NCI-H748 (cell line): Measurements from ENCODE around the gene COG4.

ENCODE experiments used
- DNase-seq: peaks from one replicate; lab custom pipeline; 2025; ENCODE audit not compliant: unreplicated experiment; lab: John Stamatoyannopoulos, UW

COG4 gene

GRCh38 chr16:70527315-70527996, 4.1 kb upstream of the COG4 start:
- no peak for DNase-seq

- no peak for DNase-seq
Observed at GRCh38 chr16:70526403-70526802, 3.0 kb upstream of the COG4 start.

GRCh38 chr16:70524399-70524825, 1.1 kb upstream of the COG4 start:
- DNase-seq: peak; percentile 11

GRCh38 chr16:70523743-70524398, 517 bp upstream of the COG4 start, which contains the start of gene SF3B3:
Gene SF3B3, plus strand, starts transcription at chr16:70523816. Its CDS starts 2,841 bp downstream, at chr16:70526657.
- peak; percentile 78 for DNase-seq

- no peak for DNase-seq
Observed at GRCh38 chr16:70522216-70523075, 908 bp downstream of the COG4 start.

- DNase-seq: no peak
Observed at GRCh38 chr16:70520612-70521297, 2.6 kb downstream of the COG4 start.

GRCh38 chr16:70512456-70512855, 10.9 kb downstream of the COG4 start:
- DNase-seq: no peak

- no peak for DNase-seq
Observed at GRCh38 chr16:70511833-70512232, 11.5 kb downstream of the COG4 start.

GRCh38 chr16:70510216-70510615, 13.1 kb downstream of the COG4 start:
- DNase-seq: no peak

GRCh38 chr16:70508752-70509151, 14.6 kb downstream of the COG4 start:
- DNase-seq: no peak

GRCh38 chr16:70496513-70496912, 26.8 kb downstream of the COG4 start:
- no peak for DNase-seq

- no peak for DNase-seq
Observed at GRCh38 chr16:70495425-70496182, 27.8 kb downstream of the COG4 start.

GRCh38 chr16:70494777-70495176, 28.6 kb downstream of the COG4 start:
- DNase-seq: no peak

- no peak for DNase-seq
Observed at GRCh38 chr16:70494202-70494770, 29.1 kb downstream of the COG4 start.

GRCh38 chr16:70493802-70494201, 29.6 kb downstream of the COG4 start:
- DNase-seq: no peak

- no peak for DNase-seq
Observed at GRCh38 chr16:70490261-70490660, 33.1 kb downstream of the COG4 start.

- no peak for DNase-seq
Observed at GRCh38 chr16:70484867-70485266, 38.5 kb downstream of the COG4 start.

- no peak for DNase-seq
Observed at GRCh38 chr16:70483426-70483825, 39.9 kb downstream of the COG4 start.

GRCh38 chr16:70482624-70483023, 40.7 kb downstream of the COG4 start:
- no peak for DNase-seq

- DNase-seq: no peak
Observed at GRCh38 chr16:70481929-70482536, 41.3 kb downstream of the COG4 start.
